ENCODE data around the gene SEMA5A. TPM values are rescaled to one million over a fixed set of nuclear protein-coding genes. Genes with fewer than 3 reads are reported as not detected.

SEMA5A gene
- total RNA-seq, 1 donor from 2014 or later, result 11.9 TPM

- TF ChIP-seq EZH2 (IDR thresholded peaks at IDR 0.05) (no peak), EZH2phosphoT487 (IDR thresholded peaks at IDR 0.05) (no peak)
- TF ChIP-seq, protein P1, sequence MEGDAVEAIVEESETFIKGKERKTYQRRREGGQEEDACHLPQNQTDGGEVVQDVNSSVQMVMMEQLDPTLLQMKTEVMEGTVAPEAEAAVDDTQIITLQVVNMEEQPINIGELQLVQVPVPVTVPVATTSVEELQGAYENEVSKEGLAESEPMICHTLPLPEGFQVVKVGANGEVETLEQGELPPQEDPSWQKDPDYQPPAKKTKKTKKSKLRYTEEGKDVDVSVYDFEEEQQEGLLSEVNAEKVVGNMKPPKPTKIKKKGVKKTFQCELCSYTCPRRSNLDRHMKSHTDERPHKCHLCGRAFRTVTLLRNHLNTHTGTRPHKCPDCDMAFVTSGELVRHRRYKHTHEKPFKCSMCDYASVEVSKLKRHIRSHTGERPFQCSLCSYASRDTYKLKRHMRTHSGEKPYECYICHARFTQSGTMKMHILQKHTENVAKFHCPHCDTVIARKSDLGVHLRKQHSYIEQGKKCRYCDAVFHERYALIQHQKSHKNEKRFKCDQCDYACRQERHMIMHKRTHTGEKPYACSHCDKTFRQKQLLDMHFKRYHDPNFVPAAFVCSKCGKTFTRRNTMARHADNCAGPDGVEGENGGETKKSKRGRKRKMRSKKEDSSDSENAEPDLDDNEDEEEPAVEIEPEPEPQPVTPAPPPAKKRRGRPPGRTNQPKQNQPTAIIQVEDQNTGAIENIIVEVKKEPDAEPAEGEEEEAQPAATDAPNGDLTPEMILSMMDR (IDR thresholded peaks at IDR 0.05), result no peak
- Histone ChIP-seq H3K79me2 (ENCODE audit: low read depth) (no peaks in the 10 kb centered on the region), H3K4me3 (no peak overlapping the region), H3F3A (ENCODE audit: low read depth) (no peaks in the 10 kb centered on the region), H3K27ac (no peak overlapping the region), H3K27me3 (no peaks in the 10 kb centered on the region), H4K20me1 (ENCODE audit: low read depth) (no peaks in the 10 kb centered on the region), H3K9ac (no peak overlapping the region), H2AFZ (replicated peaks) (no peak overlapping the region), H3K4me1 (no peaks in the 10 kb centered on the region), H3K36me3 (no peaks in the 10 kb centered on the region), H3K9me3 (ENCODE audit: low read depth) (no peaks in the 10 kb centered on the region), H3K4me2 (no peak overlapping the region)
- no peaks in the 10 kb centered on the region for H3K9me3 Mint-ChIP-seq
- DNase-seq (ENCODE audit: low spot score), result no peak
- peaks cover 5% of the 10 kb centered on the region for H3K4me1 Mint-ChIP-seq
- H3K4me3 Mint-ChIP-seq, result no peak overlapping the region
- H3K27ac Mint-ChIP-seq, result no peak overlapping the region
- no peaks in the 10 kb centered on the region for H3K36me3 Mint-ChIP-seq
- H3K27me3 Mint-ChIP-seq (ENCODE audit: insufficient read depth, low read depth), result no peaks in the 10 kb centered on the region
Measured at GRCh38 chr5:9567039-9567438, 21.2 kb upstream of the SEMA5A start.

DNA sequence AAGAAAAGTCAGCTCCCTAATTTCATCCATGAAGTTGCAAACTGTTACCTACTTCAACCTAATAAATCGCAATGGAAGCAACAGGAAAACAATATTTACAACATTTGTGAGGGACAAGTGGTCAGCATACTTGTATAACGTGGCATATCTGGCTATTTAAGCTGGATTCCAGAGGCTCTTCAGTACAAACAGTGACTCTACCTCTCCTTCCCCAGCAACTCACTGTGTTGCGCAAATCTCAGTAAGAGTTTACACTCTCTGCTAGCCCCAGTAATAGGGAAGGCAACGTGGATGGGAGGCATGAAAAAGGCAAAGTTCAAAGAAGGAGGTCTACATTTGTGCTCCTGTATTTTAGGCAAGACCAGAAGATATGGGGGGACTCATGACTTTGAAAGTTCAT is 18.9 kb upstream of the SEMA5A start:
- Mint-ChIP-seq H3K4me1 (peaks cover 11% of the 10 kb centered on the region), H3K4me3 (no peak overlapping the region), H3K36me3 (no peaks in the 10 kb centered on the region), H3K27me3 (ENCODE audit: insufficient read depth, low read depth) (peaks cover 2% of the 10 kb centered on the region), H3K27ac (no peak overlapping the region), H3K9me3 (no peaks in the 10 kb centered on the region)
- Histone ChIP-seq H3F3A (ENCODE audit: low read depth) (no peaks in the 10 kb centered on the region), H3K36me3 (no peaks in the 10 kb centered on the region), H3K4me1 (no peaks in the 10 kb centered on the region), H4K20me1 (ENCODE audit: low read depth) (no peaks in the 10 kb centered on the region), H3K27me3 (no peaks in the 10 kb centered on the region), H3K4me2 (no peak overlapping the region), H2AFZ (replicated peaks) (no peak overlapping the region), H3K79me2 (ENCODE audit: low read depth) (no peaks in the 10 kb centered on the region), H3K9me3 (ENCODE audit: low read depth) (no peaks in the 10 kb centered on the region), H3K9ac (no peak overlapping the region), H3K4me3 (no peak overlapping the region), H3K27ac (no peak overlapping the region)
- TF ChIP-seq EZH2 (IDR thresholded peaks at IDR 0.05), result no peak
- no peak for TF ChIP-seq EZH2phosphoT487 (IDR thresholded peaks at IDR 0.05)
- TF ChIP-seq, protein P1 (IDR thresholded peaks at IDR 0.05), result no peak
- DNase-seq (ENCODE audit: low spot score), result no peak

DNA sequence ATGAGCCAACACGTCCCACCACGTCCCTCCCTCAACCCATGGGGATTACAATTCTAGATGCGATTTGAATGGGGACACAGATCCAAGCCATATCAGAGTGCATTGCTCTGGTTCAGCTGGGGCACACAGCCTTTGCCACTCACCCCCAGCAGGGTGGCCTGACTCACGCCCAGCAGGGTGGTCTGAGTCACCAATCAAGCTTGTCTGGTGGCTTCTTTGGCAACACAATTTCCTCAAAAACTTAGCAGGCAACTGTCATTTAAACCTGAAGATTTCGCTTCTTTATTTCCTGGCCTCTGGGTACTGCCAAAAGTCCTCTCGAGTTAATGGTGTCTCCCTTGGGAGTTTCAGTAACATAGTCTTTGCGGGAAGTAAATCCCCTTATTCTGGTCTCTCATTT is 16.3 kb upstream of the SEMA5A start:
- H3K4me1 Mint-ChIP-seq, result peaks cover 16% of the 10 kb centered on the region
- H3K9me3 ChIP-seq (ENCODE audit: low read depth), result no peaks in the 10 kb centered on the region
- H3K4me3 ChIP-seq, result no peak overlapping the region
- TF ChIP-seq, protein P1 (IDR thresholded peaks at IDR 0.05), result no peak
- TF ChIP-seq EZH2phosphoT487 (IDR thresholded peaks at IDR 0.05) (no peak), EZH2 (IDR thresholded peaks at IDR 0.05) (no peak)
- no peaks in the 10 kb centered on the region for H3K79me2 ChIP-seq (ENCODE audit: low read depth)
- H3K36me3 Mint-ChIP-seq, result no peaks in the 10 kb centered on the region
- H3F3A ChIP-seq (ENCODE audit: low read depth), result no peaks in the 10 kb centered on the region
- no peak for DNase-seq (ENCODE audit: low spot score)
- H3K9ac ChIP-seq, result no peak overlapping the region
- no peaks in the 10 kb centered on the region for H3K36me3 ChIP-seq
- no peaks in the 10 kb centered on the region for H3K9me3 Mint-ChIP-seq
- no peak overlapping the region for H3K27ac ChIP-seq
- H2AFZ ChIP-seq (replicated peaks), result no peak overlapping the region
- H4K20me1 ChIP-seq (ENCODE audit: low read depth), result no peaks in the 10 kb centered on the region
- peak overlapping the region; percentile 10 for H3K27ac Mint-ChIP-seq
- no peaks in the 10 kb centered on the region for H3K4me1 ChIP-seq
- H3K27me3 ChIP-seq, result no peaks in the 10 kb centered on the region
- H3K27me3 Mint-ChIP-seq (ENCODE audit: insufficient read depth, low read depth), result peaks cover 2% of the 10 kb centered on the region
- H3K4me3 Mint-ChIP-seq, result no peak overlapping the region
- no peak overlapping the region for H3K4me2 ChIP-seq
